ENCODE results near the gene MACROD2.

DNA sequence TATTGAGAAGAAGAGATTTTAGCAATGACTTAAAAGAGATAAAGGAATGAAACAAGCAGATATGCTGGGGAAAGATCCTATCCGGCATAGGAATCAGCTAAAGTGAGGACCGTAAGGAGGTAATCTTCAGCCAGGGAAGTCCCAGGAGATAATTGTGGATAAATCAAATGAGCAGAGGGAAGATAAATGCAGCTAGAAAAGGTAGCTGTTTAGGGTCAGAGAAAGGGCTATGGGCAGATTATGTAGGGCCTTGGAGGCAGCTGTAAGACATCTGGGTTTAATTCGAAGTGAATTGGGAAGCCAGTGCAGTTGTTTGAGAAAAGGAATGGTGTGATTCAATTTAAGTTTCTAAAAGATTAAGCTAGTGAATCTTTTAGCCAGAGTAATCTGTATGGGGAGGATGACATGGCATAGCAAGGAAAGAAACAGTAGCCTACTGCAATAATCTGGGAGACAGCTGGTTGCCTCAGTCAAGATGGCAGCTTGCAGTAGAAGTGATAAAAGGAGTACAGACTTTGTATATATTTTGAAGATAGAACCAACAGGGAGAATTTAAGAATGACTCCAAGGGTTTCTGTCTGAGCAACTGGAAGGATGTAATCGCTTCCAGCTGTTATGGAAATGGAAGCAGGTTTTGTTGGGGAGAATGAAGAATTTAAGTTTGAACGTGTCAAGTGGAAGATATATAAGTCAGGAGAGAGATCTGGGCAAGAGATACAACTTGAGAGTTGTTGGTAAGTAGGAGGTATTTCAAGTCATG, 894.4 kb downstream of the MACROD2 start:
- TF ChIP-seq CTCF (IDR thresholded peaks at IDR 0.05) (no peak), CHD2 (IDR thresholded peaks at IDR 0.05; ENCODE audit: low read length, partially characterized antibody) (no peak), SREBF2 (IDR thresholded peaks at IDR 0.05) (no peak), REST (IDR thresholded peaks at IDR 0.05) (no peak), POLR2A (IDR thresholded peaks at IDR 0.05; ENCODE audit: low read length) (no peak), TP53 (CRISPR knock-in tag; IDR thresholded peaks at IDR 0.05) (no peak), MAZ (IDR thresholded peaks at IDR 0.05; ENCODE audit: borderline replicate concordance, low read depth, low read length) (no peak), POLR2AphosphoS2 (conservative IDR thresholded peaks at IDR 0.05; ENCODE audit: low read length) (no peak), MYC (IDR thresholded peaks at IDR 0.05; ENCODE audit: borderline replicate concordance, low read length) (no peak)
- TF ChIP-seq, protein P1, sequence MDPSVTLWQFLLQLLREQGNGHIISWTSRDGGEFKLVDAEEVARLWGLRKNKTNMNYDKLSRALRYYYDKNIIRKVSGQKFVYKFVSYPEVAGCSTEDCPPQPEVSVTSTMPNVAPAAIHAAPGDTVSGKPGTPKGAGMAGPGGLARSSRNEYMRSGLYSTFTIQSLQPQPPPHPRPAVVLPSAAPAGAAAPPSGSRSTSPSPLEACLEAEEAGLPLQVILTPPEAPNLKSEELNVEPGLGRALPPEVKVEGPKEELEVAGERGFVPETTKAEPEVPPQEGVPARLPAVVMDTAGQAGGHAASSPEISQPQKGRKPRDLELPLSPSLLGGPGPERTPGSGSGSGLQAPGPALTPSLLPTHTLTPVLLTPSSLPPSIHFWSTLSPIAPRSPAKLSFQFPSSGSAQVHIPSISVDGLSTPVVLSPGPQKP (IDR thresholded peaks at IDR 0.05; ENCODE audit: low read depth, low read length), result no peak
- TF ChIP-seq, protein P2, sequence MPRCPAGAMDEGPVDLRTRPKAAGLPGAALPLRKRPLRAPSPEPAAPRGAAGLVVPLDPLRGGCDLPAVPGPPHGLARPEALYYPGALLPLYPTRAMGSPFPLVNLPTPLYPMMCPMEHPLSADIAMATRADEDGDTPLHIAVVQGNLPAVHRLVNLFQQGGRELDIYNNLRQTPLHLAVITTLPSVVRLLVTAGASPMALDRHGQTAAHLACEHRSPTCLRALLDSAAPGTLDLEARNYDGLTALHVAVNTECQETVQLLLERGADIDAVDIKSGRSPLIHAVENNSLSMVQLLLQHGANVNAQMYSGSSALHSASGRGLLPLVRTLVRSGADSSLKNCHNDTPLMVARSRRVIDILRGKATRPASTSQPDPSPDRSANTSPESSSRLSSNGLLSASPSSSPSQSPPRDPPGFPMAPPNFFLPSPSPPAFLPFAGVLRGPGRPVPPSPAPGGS (IDR thresholded peaks at IDR 0.05), result no peak

Measured in A549 (cell line).